ENCODE measurements around the gene ZNF185. TPM values are rescaled to one million over a fixed set of nuclear protein-coding genes. Genes with fewer than 3 reads are reported as not detected.

Gene ZNF185
- total RNA-seq, 1 experiment from 2014 or later, result 11.3 TPM

- no peak overlapping the region for H2AK5ac ChIP-seq (ENCODE audit: insufficient read length, low read length)
- H2BK120ac ChIP-seq (ENCODE audit: low read depth, low read length, poor library complexity, severe bottlenecking), result no peak overlapping the region
- H3K14ac ChIP-seq (ENCODE audit: insufficient read depth, low read length), result no peak overlapping the region
- TF ChIP-seq CTCF (conservative IDR thresholded peaks at IDR 0.05), result no peak
- no peaks in the 10 kb centered on the region for H3K4me1 ChIP-seq (ENCODE audit: insufficient read depth, low read length)
- no peaks in the 10 kb centered on the region for H4K20me1 ChIP-seq (ENCODE audit: control insufficient read depth, insufficient read depth, insufficient read length)
- H3K9me3 Mint-ChIP-seq, result peaks cover 76 to 86% of the 10 kb centered on the region in 2 experiments
- H2BK5ac ChIP-seq (ENCODE audit: insufficient read length, low read length), result no peak overlapping the region
- no peaks in the 10 kb centered on the region for H3K79me1 ChIP-seq (ENCODE audit: insufficient read depth, low read depth, low read length, poor library complexity, severe bottlenecking)
- H3K4me1 Mint-ChIP-seq, result peaks cover 2 to 3% of the 10 kb centered on the region in 2 experiments
- H2BK12ac ChIP-seq (ENCODE audit: insufficient read length, low read depth, low read length), result no peak overlapping the region
- no peak overlapping the region for H4K8ac ChIP-seq (replicated peaks; ENCODE audit: insufficient read length, low read depth, low read length)
- peaks cover 62% of the 10 kb centered on the region for H3K9me3 ChIP-seq (ENCODE audit: control insufficient read depth, low read depth, low read length)
- no peak overlapping the region for H4K5ac ChIP-seq (ENCODE audit: insufficient read length, low read depth, low read length)
- H3K56ac ChIP-seq (ENCODE audit: insufficient read length, low read depth, low read length), result no peak overlapping the region
- no peak overlapping the region for H3K27ac ChIP-seq (ENCODE audit: insufficient read length, low read depth, low read length)
- H3K27me3 Mint-ChIP-seq (ENCODE audit: low read depth), result peaks cover 16% of the 10 kb centered on the region
- no peaks in the 10 kb centered on the region for H3K79me2 ChIP-seq (ENCODE audit: insufficient read depth, low read length)
- H3K4me3 Mint-ChIP-seq, result no peak overlapping the region
- H3K9ac ChIP-seq (ENCODE audit: extremely low read depth, insufficient read length, low read length), result no peak overlapping the region
- no peaks in the 10 kb centered on the region for H3K27me3 ChIP-seq (ENCODE audit: insufficient read depth, low read length)
- no peak overlapping the region for H2BK15ac ChIP-seq (ENCODE audit: low read depth, low read length)
- H3K4ac ChIP-seq (ENCODE audit: low read depth, low read length), result no peak overlapping the region
- no peak overlapping the region for H3K27ac Mint-ChIP-seq
- no peaks in the 10 kb centered on the region for H3K23me2 ChIP-seq (ENCODE audit: insufficient read length, low read depth, low read length, poor library complexity, severe bottlenecking)
- no peak overlapping the region for H3T11ph ChIP-seq (ENCODE audit: low read length)
- H3K23ac ChIP-seq (ENCODE audit: insufficient read length, low read depth, low read length), result no peak overlapping the region
- no peak overlapping the region for H2BK20ac ChIP-seq (ENCODE audit: low read depth, low read length, poor library complexity, severe bottlenecking)
- H4K91ac ChIP-seq (ENCODE audit: insufficient read length, low read depth, low read length), result no peak overlapping the region
- DNase-seq, result no peak
- no CpG with 5 or more reads among the region's 16 CpGs for WGBS (ENCODE audit: extremely low coverage, insufficient read length, low lambda C conversion rate)
- no peak overlapping the region for H2AFZ ChIP-seq (ENCODE audit: low read length)
- H3K4me2 ChIP-seq (ENCODE audit: insufficient read depth, insufficient read length, low read length), result no peak overlapping the region
- peaks cover 0 to 9% (median 8%) of the 10 kb centered on the region in 3 experiments; a peak in 3 of 7 replicates for H3K36me3 Mint-ChIP-seq (ENCODE audit: insufficient read depth in 1 of 3, low read depth in 3 of 3)
- no peak overlapping the region for H3K18ac ChIP-seq (ENCODE audit: insufficient read length, low read depth, low read length)
These were observed 18.7 kb upstream of the ZNF185 start for GRCh38 chrX:152878976-152879755.

All from H9 (cell line).